Retinal pigment epithelial cell (primary cell): Measurements from ENCODE around the gene VASP.

Experiments
- DNase-seq: peaks from one replicate; pipeline ENCODE4 v3.0.0-alpha.2; 2010; ENCODE audit warnings: low read depth
- H3K4me3 ChIP-seq: 2 replicates; pipeline ENCODE4 v1.5.1; 2011; ENCODE audit warnings: mild to moderate bottlenecking, low read length, control low read depth, moderate library complexity
- CTCF ChIP-seq: conservative IDR thresholded peaks from 2 replicates; pipeline ENCODE4 v1.5.1; 2011; ENCODE audit warnings: low read depth, low read length, control low read depth, inconsistent platforms

The VASP gene

DNA sequence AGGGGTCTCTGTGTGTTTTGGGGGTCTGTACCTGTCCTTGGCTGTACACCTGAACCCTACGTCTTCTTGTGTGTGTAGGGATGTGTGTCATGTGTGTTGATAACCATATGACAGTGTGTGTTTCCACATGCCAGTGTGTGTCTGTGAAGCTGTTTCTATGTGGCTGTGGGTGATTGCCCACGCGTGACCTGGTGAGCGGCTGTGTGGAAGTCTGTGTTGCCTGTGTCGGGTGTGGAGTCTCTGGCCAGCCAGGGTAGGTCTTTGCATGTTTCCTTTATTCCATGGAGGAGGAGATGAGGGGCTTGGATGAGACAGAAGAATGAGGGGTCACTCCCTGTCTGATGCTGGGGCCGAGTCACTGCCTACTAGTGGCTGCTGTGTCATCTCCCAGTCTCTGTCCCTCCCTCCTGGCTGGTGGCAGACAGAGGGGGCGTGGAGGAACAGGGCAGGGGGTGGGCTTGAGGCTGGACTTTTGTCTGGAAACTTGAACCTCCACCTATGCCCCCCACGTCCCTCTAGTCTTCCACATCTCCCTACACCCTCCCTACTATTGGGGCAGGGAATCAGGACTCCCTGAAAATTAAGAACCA, 42.3 kb upstream of the VASP start:
- no peak overlapping the region for H3K4me3 ChIP-seq

GRCh38 chr19:45467115-45467455, 40.2 kb upstream of the VASP start:
- peak overlapping the region; percentile 98 for H3K4me3 ChIP-seq
- no peak for DNase-seq
- no peak for TF ChIP-seq CTCF

More for the DNA sequence above, 42.3 kb upstream of the VASP start:
- no peak for TF ChIP-seq CTCF
- DNase-seq = no peak

GRCh38 chr19:45467456-45468158, 39.7 kb upstream of the VASP start, which contains the start of gene FOSB:
TSS of gene FOSB (plus strand) at chr19:45467996. CDS start at chr19:45468587, 591 bp downstream.
- no peak for DNase-seq
- peak; percentile 25 for TF ChIP-seq CTCF
- peak within 1 kb of the TSS; percentile 98 for H3K4me3 ChIP-seq

GRCh38 chr19:45468159-45468651, 39.1 kb upstream of the VASP start:
- no peak for DNase-seq
- peak; percentile 23 for TF ChIP-seq CTCF

DNA sequence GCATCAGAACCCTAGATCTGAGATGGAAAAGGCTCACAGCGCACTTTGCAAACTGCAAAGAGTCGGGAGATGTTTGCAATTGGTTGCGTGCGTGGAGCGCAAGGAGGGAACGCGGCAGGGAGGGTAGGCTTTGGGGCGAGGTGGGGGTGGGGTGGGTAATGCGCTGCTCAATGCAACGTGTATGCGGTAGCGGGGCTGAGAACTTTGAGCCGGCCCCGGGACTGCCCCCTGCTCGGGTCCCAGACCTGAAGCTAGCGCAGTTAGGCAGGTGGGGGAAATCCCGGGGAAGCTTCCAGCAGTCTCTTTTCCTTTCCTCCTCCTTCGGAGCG, 38.5 kb upstream of the VASP start:
- no peak for DNase-seq
- no peak for TF ChIP-seq CTCF
- peak overlapping the region; percentile 98 for H3K4me3 ChIP-seq

More at GRCh38 chr19:45468159-45468651, 39.1 kb upstream of the VASP start:
- peak overlapping the region; percentile 98 for H3K4me3 ChIP-seq

- H3K4me3 ChIP-seq = peak overlapping the region; percentile 98
- no peak for TF ChIP-seq CTCF
- peak; percentile 74 for DNase-seq
Observed at GRCh38 chr19:45469132-45469944, 37.9 kb upstream of the VASP start.
